NCI-H345 treated with DMSO at 0.1 percent for 48 hours (cell line): ENCODE measurements around the gene PRIMPOL.

Experiments used
- DNase-seq: peaks from one replicate; lab custom pipeline; 2025; ENCODE audit not compliant: unreplicated experiment; lab: John Stamatoyannopoulos, UW

The PRIMPOL gene

GRCh38 chr4:184664445-184665210, 15.1 kb downstream of the PRIMPOL start:
- DNase-seq: no peak

GRCh38 chr4:184666670-184667069, 17.1 kb downstream of the PRIMPOL start:
- DNase-seq: no peak

- DNase-seq: no peak
Measured at GRCh38 chr4:184668096-184668495, 18.6 kb downstream of the PRIMPOL start.

GRCh38 chr4:184668511-184669114, 19.1 kb downstream of the PRIMPOL start:
- no peak for DNase-seq

- DNase-seq: no peak
Measured at GRCh38 chr4:184669251-184669650, 19.7 kb downstream of the PRIMPOL start.

- DNase-seq: no peak
Measured at GRCh38 chr4:184671101-184671500, 21.6 kb downstream of the PRIMPOL start.

GRCh38 chr4:184672741-184673140, 23.2 kb downstream of the PRIMPOL start:
- no peak for DNase-seq

GRCh38 chr4:184674011-184674410, 24.5 kb downstream of the PRIMPOL start:
- no peak for DNase-seq

- DNase-seq: no peak
Measured at GRCh38 chr4:184675018-184675417, 25.5 kb downstream of the PRIMPOL start.

- DNase-seq: no peak
Measured at GRCh38 chr4:184675821-184676492, 26.4 kb downstream of the PRIMPOL start.

GRCh38 chr4:184680698-184681097, 31.2 kb downstream of the PRIMPOL start:
- no peak for DNase-seq

- no peak for DNase-seq
Measured at GRCh38 chr4:184681916-184682315, 32.4 kb downstream of the PRIMPOL start.

- no peak for DNase-seq
Measured at GRCh38 chr4:184684491-184685189, 35.1 kb downstream of the PRIMPOL start.

- no peak for DNase-seq
Measured at GRCh38 chr4:184688005-184688404, 38.5 kb downstream of the PRIMPOL start.

- DNase-seq: no peak
Measured at GRCh38 chr4:184688447-184688846, 38.9 kb downstream of the PRIMPOL start.

- DNase-seq: no peak
Measured at GRCh38 chr4:184689681-184690080, 40.1 kb downstream of the PRIMPOL start.

GRCh38 chr4:184693056-184693455, 43.5 kb downstream of the PRIMPOL start:
- DNase-seq: no peak

GRCh38 chr4:184694412-184694956, 44.9 kb downstream of the PRIMPOL start:
- DNase-seq: no peak

GRCh38 chr4:184695178-184695896, 45.8 kb downstream of the PRIMPOL start:
- DNase-seq: no peak

- DNase-seq: no peak
Measured at GRCh38 chr4:184697956-184698355, 48.4 kb downstream of the PRIMPOL start.

- DNase-seq: no peak
Measured at GRCh38 chr4:184699941-184700340, 50.4 kb downstream of the PRIMPOL start.
